ENCODE data around the gene MCL1.
A peak's percentile ranks its signal among the peaks of the same experiment; 100 is the strongest.

Gene MCL1

DNA sequence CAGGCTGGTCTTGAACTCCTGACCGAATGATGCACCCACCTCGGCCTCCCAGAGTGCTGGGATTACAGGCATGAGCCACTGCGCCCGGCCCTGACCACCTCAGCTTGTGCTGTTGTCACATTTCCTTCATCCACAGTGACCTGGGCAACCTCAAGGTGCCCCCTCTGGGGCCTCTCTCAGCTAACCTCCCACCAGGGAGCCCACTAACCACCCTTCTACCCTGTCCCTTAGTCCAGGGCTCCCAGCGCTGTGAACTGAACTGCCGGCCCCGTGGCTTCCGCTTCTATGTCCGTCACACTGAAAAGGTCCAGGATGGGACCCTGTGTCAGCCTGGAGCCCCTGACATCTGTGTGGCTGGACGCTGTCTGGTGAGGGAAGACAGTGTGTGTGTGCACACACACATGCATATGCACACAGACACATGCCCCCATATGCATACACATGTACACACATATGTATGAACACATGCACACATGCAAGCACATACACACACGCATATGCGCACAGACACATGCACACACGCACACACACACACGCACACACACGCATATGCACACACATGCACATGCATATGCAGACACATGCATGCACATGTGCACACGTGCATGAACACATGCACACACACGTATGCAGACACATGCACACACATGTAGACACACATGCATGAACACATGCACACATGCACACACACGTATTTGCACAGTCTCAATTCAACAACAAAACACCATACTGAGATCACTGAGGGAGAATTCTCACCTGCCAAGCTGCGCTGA is 24.0 kb downstream of the MCL1 start:
- DNase-seq, result no peak

DNA sequence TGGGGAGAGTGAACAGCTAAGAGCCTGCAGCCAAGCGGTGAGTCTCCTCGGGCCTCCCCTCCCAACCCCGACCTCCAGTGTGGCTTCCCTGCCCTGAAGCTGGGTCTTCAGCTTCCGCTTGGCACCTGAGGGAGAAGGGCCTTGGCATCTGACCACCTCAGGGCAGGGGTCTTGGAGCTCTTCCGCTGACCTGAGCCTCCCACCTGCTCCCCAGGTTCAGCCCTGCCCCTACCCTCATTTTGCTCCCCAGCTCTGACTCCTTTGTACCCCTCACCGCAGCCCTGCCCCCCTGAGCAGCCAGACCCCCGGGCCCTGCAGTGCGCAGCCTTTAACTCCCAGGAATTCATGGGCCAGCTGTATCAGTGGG is 25.3 kb downstream of the MCL1 start:
- no peak for DNase-seq

DNA sequence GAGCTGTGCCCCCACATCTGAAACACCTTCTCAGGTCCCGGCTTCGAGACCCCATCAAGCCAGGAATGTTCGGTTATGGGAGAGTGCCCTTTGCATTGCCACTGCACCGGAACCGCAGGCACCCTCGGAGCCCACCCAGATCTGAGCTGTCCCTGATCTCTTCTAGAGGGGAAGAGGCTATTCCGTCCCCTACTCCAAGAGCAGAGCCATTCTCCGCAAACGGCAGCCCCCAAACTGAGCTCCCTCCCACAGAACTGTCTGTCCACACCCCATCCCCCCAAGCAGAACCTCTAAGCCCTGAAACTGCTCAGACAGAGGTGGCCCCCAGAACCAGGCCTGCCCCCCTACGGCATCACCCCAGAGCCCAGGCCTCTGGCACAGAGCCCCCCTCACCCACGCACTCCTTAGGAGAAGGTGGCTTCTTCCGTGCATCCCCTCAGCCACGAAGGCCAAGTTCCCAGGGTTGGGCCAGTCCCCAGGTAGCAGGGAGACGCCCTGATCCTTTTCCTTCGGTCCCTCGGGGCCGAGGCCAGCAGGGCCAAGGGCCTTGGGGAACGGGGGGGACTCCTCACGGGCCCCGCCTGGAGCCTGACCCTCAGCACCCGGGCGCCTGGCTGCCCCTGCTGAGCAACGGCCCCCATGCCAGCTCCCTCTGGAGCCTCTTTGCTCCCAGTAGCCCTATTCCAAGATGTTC is 25.9 kb downstream of the MCL1 start:
- DNase-seq, result no peak

DNA sequence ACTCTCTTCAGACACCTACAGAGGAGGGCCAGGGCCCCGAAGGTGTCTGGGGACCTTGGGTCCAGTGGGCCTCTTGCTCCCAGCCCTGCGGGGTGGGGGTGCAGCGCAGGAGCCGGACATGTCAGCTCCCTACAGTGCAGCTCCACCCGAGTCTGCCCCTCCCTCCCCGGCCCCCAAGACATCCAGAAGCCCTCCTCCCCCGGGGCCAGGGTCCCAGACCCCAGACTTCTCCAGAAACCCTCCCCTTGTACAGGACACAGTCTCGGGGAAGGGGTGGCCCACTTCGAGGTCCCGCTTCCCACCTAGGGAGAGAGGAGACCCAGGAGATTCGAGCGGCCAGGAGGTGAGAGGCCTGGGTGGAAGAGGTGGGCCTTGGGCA is 26.5 kb downstream of the MCL1 start:
- no peak for DNase-seq

DNA sequence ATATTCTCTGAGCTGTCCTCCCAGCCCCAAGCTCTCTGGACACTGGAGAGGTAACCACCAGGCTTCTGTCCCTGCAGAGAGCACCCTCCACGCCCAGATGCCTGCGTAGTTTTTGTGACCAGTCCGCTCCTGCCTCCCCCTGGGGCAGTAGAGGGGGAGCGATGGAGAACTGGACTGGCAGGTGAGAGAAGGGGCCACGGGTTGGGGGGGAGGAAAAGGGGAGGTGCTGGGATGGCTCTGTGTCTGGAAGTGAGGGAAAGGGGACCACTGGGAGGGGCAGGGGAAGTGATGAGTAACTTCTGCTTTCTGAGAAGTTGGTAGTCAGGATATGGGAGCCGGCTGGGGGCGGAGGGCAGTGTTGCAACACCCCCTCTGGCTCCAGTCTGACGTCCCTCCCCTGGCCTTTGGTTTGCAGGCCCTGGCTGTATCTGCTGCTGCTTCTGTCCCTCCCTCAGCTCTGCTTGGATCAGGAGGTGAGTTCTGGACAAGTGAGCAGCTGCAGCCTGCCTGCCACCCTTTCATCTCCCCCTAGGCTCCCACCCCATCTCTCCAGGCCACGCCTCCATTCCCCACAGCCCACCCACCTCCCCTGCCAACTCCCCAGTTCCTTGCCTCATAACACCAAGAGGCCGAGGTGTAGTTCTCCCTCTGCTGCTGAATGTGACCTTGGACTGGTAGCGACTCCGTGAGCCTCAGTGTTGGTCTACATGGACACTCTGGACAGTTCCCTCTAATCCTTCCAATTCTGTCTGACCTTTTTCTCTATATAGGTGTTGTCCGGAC is 27.1 kb downstream of the MCL1 start:
- no peak for DNase-seq

DNA sequence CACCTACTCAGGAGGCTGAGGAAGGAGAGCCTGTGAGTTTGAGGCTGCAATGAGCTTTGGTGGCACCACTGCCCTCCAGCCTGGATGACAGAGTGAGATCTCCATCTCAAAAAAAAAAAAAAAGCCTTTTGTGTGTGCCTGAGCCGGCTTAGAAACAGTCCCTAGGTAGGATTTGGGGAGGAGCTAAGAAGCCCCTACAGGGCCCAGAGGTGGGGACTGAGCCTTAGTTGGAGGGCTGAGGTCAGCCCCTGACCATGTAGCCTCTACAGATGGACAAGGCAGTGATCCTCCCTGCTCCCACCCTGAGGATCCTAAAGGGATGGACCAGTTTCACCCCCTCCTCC is 27.7 kb downstream of the MCL1 start:
- no peak for DNase-seq

DNA sequence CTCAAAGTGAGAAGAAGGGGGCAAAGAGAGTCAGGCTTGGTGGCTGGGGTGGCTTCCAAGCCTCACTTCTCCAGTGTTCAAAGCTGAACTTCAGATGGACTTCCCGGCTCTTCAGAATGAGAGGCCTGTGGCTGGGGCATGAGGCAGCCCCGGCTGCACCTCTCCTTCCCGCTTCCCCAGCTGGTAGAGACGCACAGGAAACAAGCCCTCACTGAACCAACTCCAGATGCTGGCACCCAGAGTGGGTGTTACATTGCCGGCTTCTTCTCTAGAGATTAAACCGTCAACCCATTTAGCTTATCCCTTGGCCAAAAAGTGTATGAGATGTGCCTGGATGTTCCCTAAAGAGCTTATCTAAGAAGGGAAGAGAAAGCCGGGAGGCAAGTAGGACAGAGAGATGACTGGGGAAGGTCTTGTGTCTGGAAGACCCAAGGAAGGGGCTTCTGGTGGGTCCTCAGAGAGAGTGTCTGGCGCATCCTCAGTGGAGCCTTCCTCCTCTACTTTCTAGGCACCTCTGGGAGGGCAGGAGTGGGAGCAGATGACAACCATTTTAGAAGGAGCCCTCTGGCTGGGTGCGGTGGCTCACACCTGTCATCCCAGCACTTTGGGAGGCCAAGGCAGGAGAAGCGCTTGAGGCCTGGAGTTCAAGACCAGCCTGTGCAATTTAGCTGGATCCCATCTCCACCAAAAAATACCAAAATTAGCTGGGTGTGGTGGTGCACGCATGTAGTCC is 28.2 kb downstream of the MCL1 start:
- no peak for DNase-seq

DNA sequence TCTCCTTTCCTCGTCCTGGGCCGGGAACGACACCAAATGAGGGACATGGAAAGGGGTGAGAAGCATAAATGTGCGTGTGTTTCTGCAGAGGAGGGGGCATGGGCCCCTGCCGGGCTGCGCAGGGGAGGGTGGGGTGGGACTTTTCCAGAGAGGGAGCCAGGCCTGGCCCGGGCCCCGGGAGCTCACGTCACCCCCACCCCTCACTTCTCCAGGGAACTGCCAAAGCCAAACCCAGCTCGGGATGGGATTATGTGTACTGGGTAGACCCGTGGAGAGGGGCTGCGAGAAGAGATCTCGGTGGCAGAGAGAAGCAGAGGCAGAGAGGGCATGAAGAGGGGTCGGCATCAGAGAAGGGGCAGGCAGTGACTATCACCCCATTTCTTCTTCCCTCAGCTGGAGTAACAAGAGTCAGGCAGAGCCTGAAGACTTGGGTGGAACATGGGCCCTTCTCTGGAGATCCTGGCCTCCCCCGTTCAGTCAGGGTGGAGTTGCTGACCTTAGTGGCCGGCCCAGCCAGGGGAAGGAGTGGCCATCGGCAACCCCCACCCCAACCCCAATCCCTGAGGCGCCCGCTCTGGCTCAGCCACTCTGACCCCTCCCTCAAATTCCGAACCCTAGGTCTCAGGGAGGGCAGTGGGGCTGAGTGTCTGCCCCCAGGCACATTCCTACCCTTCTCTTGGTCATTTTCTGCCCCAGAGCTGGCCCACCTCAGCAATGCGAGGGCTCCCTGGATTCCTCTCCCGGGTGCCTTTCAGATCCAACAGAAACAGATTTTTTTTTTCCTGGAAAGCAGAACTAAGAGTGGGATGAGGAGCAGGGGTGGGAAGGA is 29.0 kb downstream of the MCL1 start:
- no peak for DNase-seq

DNA sequence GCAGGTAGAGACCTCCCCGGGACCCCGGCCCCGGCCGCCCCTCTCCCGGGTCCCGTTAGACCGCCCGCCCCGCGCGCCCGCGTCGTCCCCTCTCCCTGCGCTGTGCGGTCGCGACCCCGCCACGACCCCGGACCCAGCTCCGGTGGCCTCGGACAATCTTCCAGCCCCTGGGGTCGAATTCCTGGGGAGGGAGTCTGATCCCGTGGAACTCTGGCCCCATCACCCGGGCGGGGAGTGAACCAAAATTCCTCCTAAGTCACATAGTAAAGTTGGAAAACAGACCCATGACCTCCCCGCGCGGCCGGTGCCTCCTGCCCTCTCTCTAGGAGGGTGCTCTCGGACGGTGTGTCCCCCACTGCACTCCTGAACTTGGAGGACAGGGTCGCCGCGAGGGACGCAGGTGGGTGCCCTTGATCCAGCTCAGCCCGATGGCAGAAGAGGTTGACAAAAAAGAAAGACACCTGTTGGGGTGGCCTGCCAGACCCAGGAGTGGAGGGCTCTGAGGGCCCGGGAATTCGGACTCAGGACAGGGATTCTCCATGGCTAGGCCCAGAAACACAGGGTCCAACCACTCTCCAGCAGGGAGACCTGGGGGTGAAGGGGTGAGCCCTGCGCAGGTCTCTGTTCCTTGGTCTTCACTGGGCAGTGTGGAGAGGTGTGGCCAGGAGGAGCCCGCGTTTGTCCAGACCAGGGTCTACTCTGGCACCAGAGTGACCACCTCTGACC is 29.8 kb downstream of the MCL1 start:
- DNase-seq, result peak; percentile 41

DNA sequence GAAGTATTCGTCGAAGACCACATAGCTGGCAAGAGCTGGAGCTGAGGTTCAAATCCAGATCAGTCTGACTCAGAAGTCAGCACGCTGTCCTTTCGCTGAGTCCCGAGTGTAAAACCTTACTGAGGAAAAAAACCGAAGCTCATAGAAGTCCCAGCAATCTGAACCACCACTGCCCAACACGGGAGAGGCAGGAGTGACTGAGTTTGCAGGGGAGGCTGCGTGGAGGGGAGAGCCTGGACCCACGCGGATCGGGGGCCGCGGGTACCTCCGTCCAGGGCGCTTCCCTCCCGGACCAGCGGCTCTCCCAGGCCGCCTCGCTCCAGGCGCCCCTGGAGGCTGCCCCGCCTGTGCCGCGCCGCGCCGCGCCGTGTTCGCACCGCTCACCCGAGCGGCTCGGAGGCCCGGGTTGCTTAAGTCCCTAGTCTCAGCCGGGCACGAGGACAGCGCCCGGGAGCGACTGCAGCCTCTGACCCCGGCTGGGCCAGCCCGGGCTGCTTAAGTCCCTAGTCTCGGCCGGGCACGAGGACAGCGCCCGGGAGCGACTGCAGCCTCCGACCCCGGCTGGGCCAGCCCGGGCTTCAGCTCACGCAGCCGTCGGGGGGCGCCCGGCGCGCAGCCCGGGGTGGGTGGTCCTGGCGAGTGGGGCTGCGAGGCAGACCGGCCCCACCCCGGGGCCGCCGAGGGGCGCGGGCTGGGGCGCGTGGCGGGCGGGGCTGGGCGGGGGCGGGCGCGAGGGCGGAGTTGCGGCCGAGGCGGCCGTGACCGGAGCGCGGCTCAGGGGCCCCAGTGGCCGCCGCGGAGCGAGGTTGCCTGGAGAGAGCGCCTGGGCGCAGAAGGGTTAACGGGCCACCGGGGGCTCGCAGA is 30.5 kb downstream of the MCL1 start, which contains the start of gene ADAMTSL4:
TSS of gene ADAMTSL4 (plus strand) at position 777 of the 864 bp plus-strand sequence. CDS start 2,881 bp downstream, outside the sequence.
- DNase-seq, result peak; percentile 90

DNA sequence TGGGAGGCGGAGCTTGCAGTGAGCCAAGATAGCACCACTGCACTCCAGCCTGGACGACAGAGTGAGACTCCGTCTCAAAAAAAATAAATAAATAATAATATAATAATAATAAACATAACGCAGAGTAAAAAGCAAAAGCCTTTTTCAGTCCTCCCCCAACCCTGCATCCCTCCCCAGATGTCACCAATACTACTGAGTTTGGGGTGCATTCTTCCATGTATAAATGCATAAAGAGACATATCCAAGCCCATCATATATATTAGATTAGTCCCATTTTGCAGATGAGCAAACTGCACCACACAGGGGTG is 31.1 kb downstream of the MCL1 start:
- DNase-seq, result no peak

DNA sequence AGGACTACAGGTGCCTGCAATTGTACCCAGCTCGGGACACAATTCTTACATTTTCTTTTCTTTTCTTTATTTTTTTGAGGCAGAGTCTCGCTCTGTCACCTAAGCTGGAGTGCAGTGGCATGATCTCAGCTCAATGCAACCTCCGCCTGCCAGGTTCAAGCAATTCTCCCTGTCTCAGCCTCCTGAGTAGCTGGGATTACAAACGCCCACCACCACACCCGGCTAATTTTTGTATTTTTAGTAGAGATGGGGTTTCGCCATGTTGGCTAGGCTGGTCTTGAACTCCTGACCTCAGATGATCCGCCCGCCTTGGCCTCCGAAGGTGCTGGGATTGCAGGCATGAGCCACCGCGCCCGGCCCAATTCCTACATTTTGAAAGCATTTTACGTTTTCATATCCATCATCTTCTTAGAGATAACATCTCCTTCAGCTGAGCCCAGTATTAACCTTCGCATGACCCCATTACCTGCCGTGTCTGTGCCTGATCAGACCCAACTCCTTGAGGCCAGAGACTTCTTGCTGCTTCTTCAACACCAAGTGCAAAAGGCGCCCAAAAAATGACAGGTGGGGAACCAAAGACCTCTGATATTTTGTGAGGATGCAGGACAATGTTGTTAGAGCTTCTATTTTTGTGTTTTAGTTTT is 33.0 kb downstream of the MCL1 start:
- no peak for DNase-seq

DNA sequence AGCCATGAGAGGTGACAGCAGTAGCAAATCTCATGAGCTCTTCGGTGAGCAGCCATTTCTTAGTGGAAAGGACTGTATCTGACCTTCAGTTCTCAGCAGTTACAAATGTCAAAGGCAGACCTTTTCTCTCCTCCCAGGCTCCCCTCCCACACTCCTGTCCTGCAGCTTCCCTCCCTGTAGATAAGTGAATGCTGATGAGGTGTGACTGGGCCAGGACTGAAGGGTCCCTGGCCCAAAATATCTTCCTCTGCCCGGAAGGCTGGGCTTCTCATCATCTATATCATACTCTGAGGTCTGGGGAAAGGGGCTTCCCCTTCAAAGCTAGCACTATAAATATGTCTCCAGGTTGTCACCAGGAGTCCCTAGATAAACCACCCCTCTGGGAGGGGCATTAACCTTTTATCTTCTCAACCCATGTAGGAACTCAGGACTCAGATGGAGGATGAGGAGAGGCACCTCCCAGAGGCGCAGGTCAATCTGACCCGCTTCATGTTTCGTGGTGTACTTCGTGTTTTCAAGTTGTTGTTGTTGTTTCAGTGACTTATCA is 33.9 kb downstream of the MCL1 start:
- no peak for DNase-seq

DNA sequence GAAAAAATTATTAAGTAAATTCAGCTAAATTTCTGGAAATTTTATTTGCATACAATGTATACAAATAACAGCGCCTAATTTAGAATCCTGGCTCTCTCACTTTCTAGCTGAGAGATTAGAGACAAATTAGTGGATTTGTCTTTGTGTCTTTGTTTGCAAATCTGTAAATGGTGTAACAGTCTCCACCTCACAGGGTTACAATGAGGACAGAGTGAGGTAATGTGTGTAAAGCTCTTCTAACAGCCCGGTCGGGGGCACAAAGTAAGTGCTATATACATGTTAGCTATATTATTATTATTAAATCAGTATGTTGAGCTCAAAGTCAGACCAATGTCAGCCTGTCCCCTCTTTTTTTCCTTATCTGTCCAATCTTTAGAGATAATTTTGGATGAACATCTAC is 35.2 kb downstream of the MCL1 start:
- no peak for DNase-seq

DNA sequence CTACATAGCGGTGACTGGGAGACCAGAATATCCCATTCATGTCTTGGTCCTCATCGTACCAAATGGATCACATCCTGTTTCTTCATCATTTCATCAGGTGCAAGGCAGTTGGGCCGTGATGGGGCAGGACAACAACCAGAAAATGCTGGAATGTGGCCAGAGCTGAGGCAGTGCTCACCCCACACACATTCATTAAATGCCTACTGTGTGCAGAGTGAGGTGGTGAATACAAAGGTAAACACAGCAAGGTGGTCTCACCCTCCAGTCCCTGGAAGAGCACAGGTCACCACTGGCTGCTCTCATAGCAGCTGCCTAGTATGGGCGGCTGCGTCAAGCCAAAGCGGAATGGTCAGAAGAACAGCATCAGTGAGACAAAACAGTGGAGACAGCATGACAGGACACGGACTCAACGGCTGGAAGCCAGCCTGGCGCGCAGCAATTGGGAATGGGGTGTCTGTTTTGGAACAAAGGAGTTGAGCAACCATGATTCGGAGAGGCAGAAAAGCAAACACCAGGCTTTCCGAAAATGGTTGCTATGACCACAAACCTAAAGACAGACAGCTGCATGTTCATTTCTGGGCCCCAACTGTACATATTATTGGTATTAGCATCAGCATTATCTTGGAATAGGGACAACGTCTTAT is 35.8 kb downstream of the MCL1 start:
- DNase-seq, result no peak

DNA sequence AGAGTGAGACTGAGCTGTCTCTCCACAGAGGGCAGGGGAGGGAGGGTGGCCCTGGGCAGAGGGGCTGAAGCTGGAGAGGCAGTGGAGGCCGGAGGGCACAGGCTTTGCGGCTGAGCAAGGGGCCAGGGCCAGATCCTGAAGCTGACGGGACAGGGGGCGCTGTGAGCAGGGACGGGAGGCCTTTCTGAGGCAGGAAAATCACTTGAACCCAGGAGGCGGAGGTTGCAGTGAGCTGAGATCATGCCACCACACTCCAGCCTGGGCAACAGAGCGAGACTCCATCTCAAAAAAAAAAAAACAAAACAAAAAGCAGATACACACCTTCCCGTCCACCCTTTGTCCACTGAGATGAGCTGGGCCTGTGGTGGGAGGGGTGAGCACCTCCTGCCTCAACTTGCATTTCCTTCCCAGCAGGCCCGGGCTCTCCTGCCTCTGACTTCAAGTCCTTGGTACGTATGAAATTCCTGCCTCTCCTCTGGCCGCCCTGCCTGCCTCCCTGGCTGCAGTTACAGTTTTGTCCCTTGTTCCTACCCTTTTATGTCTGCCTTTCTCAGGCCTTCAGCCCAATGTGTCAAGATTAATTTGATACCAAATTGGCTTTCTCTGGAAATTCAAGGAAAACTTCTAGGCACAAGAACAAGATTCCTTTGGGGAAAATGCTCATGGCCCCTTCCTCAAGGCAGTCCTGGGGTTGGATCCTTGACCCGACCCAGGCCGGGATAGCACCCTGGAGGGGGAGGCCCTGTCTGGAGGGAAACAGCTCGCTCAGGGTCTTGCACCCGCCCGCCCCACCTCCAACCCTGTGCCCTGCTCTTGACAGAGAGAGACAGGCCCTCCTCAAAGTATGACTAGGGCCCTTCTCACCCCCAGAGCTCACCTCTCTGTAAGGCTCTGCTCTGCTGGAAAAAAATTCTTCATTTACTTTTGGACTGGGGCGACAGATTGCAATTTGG is 41.4 kb downstream of the MCL1 start:
- no peak for DNase-seq

DNA sequence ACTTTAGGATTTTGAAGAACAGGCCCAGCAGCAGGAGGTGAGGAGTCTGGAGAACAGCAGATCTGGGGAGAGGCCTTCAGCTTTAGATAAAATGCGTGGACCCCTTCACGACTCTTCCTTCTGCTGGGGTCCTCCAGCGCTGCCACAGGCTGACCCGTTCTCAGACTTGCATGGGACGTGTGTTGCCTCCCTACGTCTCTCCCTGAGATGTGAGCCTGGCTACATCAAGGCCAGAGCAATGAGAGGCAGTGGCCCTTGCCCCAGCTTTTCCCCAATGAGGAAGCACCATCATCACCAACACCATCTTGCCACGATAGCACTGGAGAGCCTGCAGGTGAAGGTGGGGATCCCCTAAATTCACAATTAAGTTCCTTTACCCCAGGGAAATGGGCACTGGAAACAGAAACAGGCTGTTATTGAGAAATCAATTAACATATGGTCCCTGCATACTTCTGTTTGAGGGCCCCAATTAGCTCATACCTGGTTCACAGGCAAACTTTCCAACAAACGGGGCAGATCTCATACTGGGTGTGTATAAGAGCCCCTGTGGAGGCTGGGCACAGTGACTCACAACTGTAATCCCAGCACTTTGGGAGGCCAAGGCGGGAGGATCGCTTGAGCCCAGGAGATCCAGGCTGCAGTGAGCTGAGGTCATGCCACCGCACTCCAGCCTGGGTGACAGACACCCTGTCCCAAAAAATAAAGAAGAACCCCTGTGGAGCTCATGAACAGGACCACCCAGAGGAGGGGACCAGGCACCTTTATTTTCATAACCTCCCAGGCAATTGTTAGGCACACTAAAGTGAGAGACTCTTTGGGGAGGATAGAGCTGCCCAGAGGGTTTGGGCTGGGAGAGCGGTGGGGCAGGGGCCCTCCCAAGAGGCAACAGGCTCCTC is 42.3 kb downstream of the MCL1 start:
- DNase-seq, result no peak

Measured in retina (tissue), 1 donor.